Thyroid gland (tissue), 4 donors: ENCODE data around the gene DCUN1D4. TPM values are rescaled to one million over a fixed set of nuclear protein-coding genes. Genes with fewer than 3 reads are reported as not detected.

Experiments used
- DNase-seq, 2 donors: peaks; one replicate each; pipeline ENCODE4 v3.0.0-alpha.2; 2019
- H3K27ac ChIP-seq, 3 donors: fragments of 200-600 bp; sonication (generic); 1 replicate in 2 of 3; 2 replicates in 1 of 3; pipeline ENCODE4 v1.5.1; 2016 to 2019; ENCODE audit warnings: mild to moderate bottlenecking in 1 of 3, moderate library complexity in 1 of 3
- H3K27me3 ChIP-seq: fragments of 200-600 bp; sonication (generic); one replicate; pipeline ENCODE4 v1.5.1; 2019
- H3K36me3 ChIP-seq, 2 donors: fragments of 200-600 bp; sonication (generic); one replicate each; pipeline ENCODE4 v1.5.1; 2016 to 2019
- H3K4me1 ChIP-seq, 2 donors: fragments of 200-600 bp; sonication (generic); one replicate each; pipeline ENCODE4 v1.5.1; 2017 to 2019
- H3K4me3 ChIP-seq, 3 donors: fragments of 200-600 bp; sonication (generic); replicated peaks in 1 of 3; 1 replicate in 2 of 3; 2 replicates in 1 of 3; pipeline ENCODE4 v1.5.1; 2016; ENCODE audit warnings: mild to moderate bottlenecking in 1 of 3
- H3K9me3 ChIP-seq: fragments of 200-600 bp; sonication (generic); one replicate; pipeline ENCODE4 v1.5.1; 2017
- POLR2A ChIP-seq, 2 donors: fragments of 450-650 bp; IDR thresholded peaks; one replicate each; pipeline ENCODE4 v1.6.1; 2017; ENCODE audit warnings: antibody characterized with exemption in 2 of 2, mild to moderate bottlenecking in 2 of 2, moderate library complexity in 1 of 2
- WGBS, 2 donors: methylation state at CpG; one replicate each; pipeline ENCODE4 v1.1.5; 2017; 5-methylcytosine and 5-hydroxymethylcytosine counted together
- intact Hi-C: fragments of 100-400 bp; cut with DNase I; formaldehyde crosslinking; loops from one replicate; pipeline ENCODE4 v1.15.1; 2023
- total RNA-seq, 4 donors: library from RNA; depleted of rRNA; stranded (reverse); fragments of >200 nt; gene quantifications; one replicate each; pipeline ENCODE4 v1.2.3, GENCODE V29; 2016
- TF ChIP-seq, protein P1 (sequence below), 6 experiments: fragments of 200-600 bp in 3 of 6; fragments of 450-650 bp in 3 of 6; sonication (generic) in 3 of 6; IDR thresholded peaks; one replicate each; pipeline ENCODE4 v1.5.1; 2016 to 2019; ENCODE audit warnings: antibody characterized with exemption in 6 of 6, mild to moderate bottlenecking in 2 of 6, inconsistent platforms in 1 of 6, moderate library complexity in 1 of 6

Gene DCUN1D4
- total RNA-seq, 4 donors from 2014 or later = 44.6 to 81.4 (median 51.7) TPM

- DNase-seq = no peak
Observed at GRCh38 chr4:51965862-51966261, 122.9 kb downstream of the DCUN1D4 start.

More at GRCh38 chr4:51965862-51966261, 122.9 kb downstream of the DCUN1D4 start:
- WGBS, 2 donors = 86 to 93% methylated on average over 1 of the region's 1 CpG
- Histone ChIP-seq H3K27me3 (no peaks in the 10 kb centered on the region), H3K4me3 (no peak overlapping the region), H3K9me3 (no peaks in the 10 kb centered on the region), H3K36me3 (no peaks in the 10 kb centered on the region), H3K4me1 (no peaks in the 10 kb centered on the region), H3K27ac (no peak overlapping the region)
- TF ChIP-seq POLR2A (IDR thresholded peaks at IDR 0.05) = no peak
- TF ChIP-seq, protein P1, sequence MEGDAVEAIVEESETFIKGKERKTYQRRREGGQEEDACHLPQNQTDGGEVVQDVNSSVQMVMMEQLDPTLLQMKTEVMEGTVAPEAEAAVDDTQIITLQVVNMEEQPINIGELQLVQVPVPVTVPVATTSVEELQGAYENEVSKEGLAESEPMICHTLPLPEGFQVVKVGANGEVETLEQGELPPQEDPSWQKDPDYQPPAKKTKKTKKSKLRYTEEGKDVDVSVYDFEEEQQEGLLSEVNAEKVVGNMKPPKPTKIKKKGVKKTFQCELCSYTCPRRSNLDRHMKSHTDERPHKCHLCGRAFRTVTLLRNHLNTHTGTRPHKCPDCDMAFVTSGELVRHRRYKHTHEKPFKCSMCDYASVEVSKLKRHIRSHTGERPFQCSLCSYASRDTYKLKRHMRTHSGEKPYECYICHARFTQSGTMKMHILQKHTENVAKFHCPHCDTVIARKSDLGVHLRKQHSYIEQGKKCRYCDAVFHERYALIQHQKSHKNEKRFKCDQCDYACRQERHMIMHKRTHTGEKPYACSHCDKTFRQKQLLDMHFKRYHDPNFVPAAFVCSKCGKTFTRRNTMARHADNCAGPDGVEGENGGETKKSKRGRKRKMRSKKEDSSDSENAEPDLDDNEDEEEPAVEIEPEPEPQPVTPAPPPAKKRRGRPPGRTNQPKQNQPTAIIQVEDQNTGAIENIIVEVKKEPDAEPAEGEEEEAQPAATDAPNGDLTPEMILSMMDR (IDR thresholded peaks at IDR 0.05) = no peak
- intact Hi-C loops = no loop called here

Other genes with a start within 250 kb of the DCUN1D4 start
- gene LRRC66, start 177.2 kb downstream of the DCUN1D4 start, total RNA-seq = under 1 TPM in 3 of 4 donors, not detected in 1; 0.15 to 0.40 (median 0.38) TPM
- 10 to 100 TPM; 13.2 to 16.8 (median 14.3) TPM for gene SGCB, start 195.1 kb downstream of the DCUN1D4 start, total RNA-seq
- gene SPATA18, start 208.2 kb downstream of the DCUN1D4 start, total RNA-seq = 1 to 10 TPM; 1.4 to 9.2 (median 2.0) TPM